SK-N-SH (cell line): ENCODE results near the gene DSCAM. TPM values are rescaled to one million over a fixed set of nuclear protein-coding genes. Genes with fewer than 3 reads are reported as not detected.

ENCODE experiments used
- CTCF ChIA-PET: fragments of 300-600, 350-600 bp; formaldehyde crosslinking; extraction: SDS; loops from one replicate; lab custom pipeline; 2021; lab: Yijun Ruan, JAX
- POLR2A ChIA-PET: fragments of 350-600 bp; sonication (Branson Sonifier 250); formaldehyde crosslinking; extraction: SDS; loops from one replicate; lab custom pipeline; 2020; ENCODE audit warnings: antibody characterized with exemption, inconsistent platforms; lab: Yijun Ruan, JAX
- DNase-seq: peaks from one replicate; pipeline ENCODE4 v3.0.0; 2012
- H2AFZ ChIP-seq: fragments of 200-600 bp; sonication (generic); 2 replicates; pipeline ENCODE4 v1.8.1; 2016; ENCODE audit warnings: antibody characterized with exemption, mild to moderate bottlenecking, low read depth
- H3F3A ChIP-seq: fragments of 200-600 bp; sonication (generic); replicated peaks from 2 replicates; pipeline ENCODE3; 2016; ENCODE audit warnings: antibody characterized with exemption, mild to moderate bottlenecking; ENCODE audit not compliant: insufficient read depth
- H3K27ac ChIP-seq, 2 experiments: fragments of 200-500 bp in 1 of 2; fragments of 200-600 bp in 1 of 2; sonication (Bioruptor generic) in 1 of 2; sonication (generic), shearing (Covaris generic) in 1 of 2; 2 replicates each; pipeline versions ENCODE4 v1.5.1 to v1.6.1; 2014 to 2016; ENCODE audit warnings: low read depth in 2 of 2, inconsistent platforms in 1 of 2, low read length in 1 of 2, mild to moderate bottlenecking in 1 of 2, mixed read lengths in 1 of 2
- H3K27me3 ChIP-seq: fragments of 200-600 bp; sonication (generic), shearing (Covaris generic); 2 replicates; pipeline ENCODE4 v1.6.1; 2016; ENCODE audit warnings: mixed run types; ENCODE audit not compliant: insufficient read depth
- H3K36me3 ChIP-seq, 2 experiments: fragments of 200-500 bp in 1 of 2; fragments of 200-600 bp in 1 of 2; sonication (Bioruptor generic) in 1 of 2; sonication (generic) in 1 of 2; replicated peaks in 1 of 2; 2 replicates each; pipeline versions ENCODE3 to v1.5.1; 2014 to 2016; ENCODE audit warnings: low read length in 1 of 2, mild to moderate bottlenecking in 1 of 2; ENCODE audit not compliant: insufficient read depth in 2 of 2, control insufficient read depth in 1 of 2
- H3K4me1 ChIP-seq, 2 experiments: fragments of 200-500 bp in 1 of 2; fragments of 200-600 bp in 1 of 2; sonication (Bioruptor generic) in 1 of 2; sonication (generic), shearing (Covaris generic) in 1 of 2; 2 replicates each; pipeline versions ENCODE4 v1.5.1 to v1.6.1; 2014 to 2016; ENCODE audit warnings: low read depth in 1 of 2, low read length in 1 of 2, mixed run types in 1 of 2; ENCODE audit not compliant: insufficient read depth in 2 of 2, control insufficient read depth in 1 of 2
- H3K4me2 ChIP-seq: fragments of 200-600 bp; sonication (generic), shearing (Covaris generic); 2 replicates; pipeline ENCODE4 v1.6.1; 2017; ENCODE audit warnings: mixed run types
- H3K4me3 ChIP-seq, 2 experiments: fragments of 200-500 bp in 1 of 2; fragments of 200-600 bp in 1 of 2; sonication (Bioruptor generic) in 1 of 2; sonication (generic), shearing (Covaris generic) in 1 of 2; 2 replicates each; pipeline versions ENCODE4 v1.5.1 to v1.8.1; 2014 to 2016; ENCODE audit warnings: low read depth in 2 of 2, inconsistent platforms in 1 of 2, low read length in 1 of 2, mild to moderate bottlenecking in 1 of 2, mixed read lengths in 1 of 2, moderate library complexity in 1 of 2
- H3K79me2 ChIP-seq: fragments of 200-600 bp; sonication (generic); 2 replicates; pipeline ENCODE4 v1.8.1; 2017; ENCODE audit warnings: mild to moderate bottlenecking; ENCODE audit not compliant: insufficient read depth
- H3K9ac ChIP-seq: fragments of 200-600 bp; sonication (generic); 2 replicates; pipeline ENCODE4 v1.6.1; 2017; ENCODE audit warnings: mixed run types
- H3K9me2 ChIP-seq: fragments of 200-600 bp; sonication (generic); 2 replicates; pipeline ENCODE4 v1.6.1; 2017; ENCODE audit warnings: mixed run types
- H3K9me3 ChIP-seq: fragments of 200-600 bp; sonication (generic); 2 replicates; pipeline ENCODE4 v1.6.1; 2017; ENCODE audit warnings: mixed run types, mild to moderate bottlenecking, moderate library complexity
- H4K20me1 ChIP-seq: fragments of 200-600 bp; sonication (generic); 2 replicates; pipeline ENCODE4 v1.6.1; 2017; ENCODE audit warnings: mild to moderate bottlenecking, mixed run types; ENCODE audit not compliant: insufficient read depth
- GABPA ChIP-seq: IDR thresholded peaks from 2 replicates; pipeline ENCODE4 v1.4.0; 2012; ENCODE audit warnings: low read depth, mild to moderate bottlenecking
- GATA2 ChIP-seq: sonication (generic); formaldehyde crosslinking; IDR thresholded peaks from 2 replicates; pipeline ENCODE4 v1.5.0; 2020; ENCODE audit warnings: mild to moderate bottlenecking, missing genetic modification reagents
- IRF3 ChIP-seq: fragments of 150-350 bp; IDR thresholded peaks from 2 replicates; pipeline ENCODE4 v1.6.1; 2016; ENCODE audit warnings: mild to moderate bottlenecking, low read depth, low read length
- MAX ChIP-seq: IDR thresholded peaks from 2 replicates; pipeline ENCODE4 v1.4.0; 2012; ENCODE audit warnings: low read depth
- POLR2AphosphoS5 ChIP-seq: IDR thresholded peaks from 2 replicates; pipeline ENCODE4 v1.6.1; 2012; ENCODE audit warnings: low read depth, low read length
- RAD21 ChIP-seq: IDR thresholded peaks from 2 replicates; pipeline ENCODE4 v1.6.1; 2012; ENCODE audit warnings: mild to moderate bottlenecking, low read length
- RCOR1 ChIP-seq: fragments of 150-350 bp; IDR thresholded peaks from 2 replicates; pipeline ENCODE4 v1.6.1; 2017; ENCODE audit warnings: antibody characterized with exemption, low read length
- REST ChIP-seq: IDR thresholded peaks from 2 replicates; pipeline ENCODE4 v1.6.1; 2012; ENCODE audit warnings: mild to moderate bottlenecking, low read depth, low read length, moderate library complexity
- RFX5 ChIP-seq: IDR thresholded peaks from 2 replicates; pipeline ENCODE4 v1.6.1; 2012; ENCODE audit warnings: mild to moderate bottlenecking, improper control_type of control experiment, low read length
- SMC3 ChIP-seq: IDR thresholded peaks from 2 replicates; pipeline ENCODE4 v1.6.1; 2012; ENCODE audit warnings: low read depth, low read length, improper control_type of control experiment
- TCF12 ChIP-seq: IDR thresholded peaks from 2 replicates; pipeline ENCODE4 v1.4.0; 2012
- USF2 ChIP-seq: fragments of 150-350 bp; IDR thresholded peaks from 2 replicates; pipeline ENCODE4 v1.6.1; 2017; ENCODE audit warnings: antibody characterized with exemption, low read length, low read depth, borderline replicate concordance
- ZBTB33 ChIP-seq: IDR thresholded peaks from 2 replicates; pipeline ENCODE4 v1.4.0; 2012; ENCODE audit warnings: low read depth, borderline replicate concordance
- WGBS: methylation state at CpG from one replicate; pipeline ENCODE4 v1.1.6; 2017; ENCODE audit warnings: low lambda C conversion rate; 5-methylcytosine and 5-hydroxymethylcytosine counted together
- polyA plus RNA-seq, 3 experiments: library from polyadenylated mRNA; depleted of rRNA; stranded (reverse); fragments of >200 nt; gene quantifications; 2 replicates each; pipeline ENCODE4 v1.2.3, GENCODE V29; 2012

The DSCAM gene
- polyA plus RNA-seq, 1 of the 3 experiments (the other 2 are of a cell fraction): not detected

GRCh38 chr21:40660461-40660860 is 186.5 kb downstream of the DSCAM start:
- Histone ChIP-seq H3K9me3 (no peaks in the 10 kb centered on the region; the same call in 1 of the 2 replicates), H3K27me3 (no peaks in the 10 kb centered on the region), H3K36me3 (no peaks in the 10 kb centered on the region), H3K4me1 (no peaks in the 10 kb centered on the region; a peak in 1 of 4 replicates), H3F3A (no peaks in the 10 kb centered on the region), H3K4me3 (no peak overlapping the region), H3K79me2 (no peaks in the 10 kb centered on the region), H3K27ac (no peak overlapping the region), H3K9ac (no peak overlapping the region), H3K9me2 (no peaks in the 10 kb centered on the region), H2AFZ (no peak overlapping the region)
- 11% methylated on average over 3 of the region's 3 CpGs for WGBS
- ChIA-PET CTCF (interaction anchor here (0.7 kb wide), 1 partner anchor 210 kb away, joined by 3 read pairs; no protein-coding TSS in a partner anchor), POLR2A (no interaction called here)
- DNase-seq: no peak
- TF ChIP-seq RAD21 (no peak), REST (no peak), SMC3 (no peak), RFX5 (no peak), TCF12 (no peak)
- TF ChIP-seq, all 33 proteins: peak for 0
- no peak overlapping the region for H3K4me2 ChIP-seq
- H4K20me1 ChIP-seq: no peaks in the 10 kb centered on the region

- WGBS: 17% methylated on average over 3 of the region's 3 CpGs
- Histone ChIP-seq H4K20me1 (no peaks in the 10 kb centered on the region), H3K9me2 (no peaks in the 10 kb centered on the region), H3K79me2 (no peaks in the 10 kb centered on the region), H3K27ac (no peak overlapping the region), H3K36me3 (no peaks in the 10 kb centered on the region), H3K9me3 (no peaks in the 10 kb centered on the region; the same call in 1 of the 2 replicates), H3K9ac (no peak overlapping the region), H3K4me3 (no peak overlapping the region), H3K4me2 (no peak overlapping the region), H3K4me1 (no peaks in the 10 kb centered on the region; a peak in 1 of 4 replicates), H3K27me3 (no peaks in the 10 kb centered on the region), H2AFZ (no peak overlapping the region), H3F3A (no peaks in the 10 kb centered on the region)
- CTCF ChIA-PET: no interaction called here
- TF ChIP-seq GATA2 (CRISPR knock-in tag) (no peak), MAX (no peak), RCOR1 (no peak), GABPA (no peak), POLR2AphosphoS5 (no peak), IRF3 (no peak), USF2 (no peak), ZBTB33 (no peak), RFX5 (no peak)
- POLR2A ChIA-PET: no interaction called here
- no peak for DNase-seq
Observed at GRCh38 chr21:40658311-40658710, 188.6 kb downstream of the DSCAM start.
